HepG2 (cell line): ENCODE results near the gene GATAD2B. TPM values are rescaled to one million over a fixed set of nuclear protein-coding genes. Genes with fewer than 3 reads are reported as not detected.

ENCODE experiments used
- ATAC-seq: fragments of 200-7000 bp; cut with Tn5 transposase; 3 replicates; pipeline ENCODE4 v1.9.1; 2020; ENCODE audit warnings: mild to moderate bottlenecking, moderate library complexity
- BruUV-seq: library from RNA; stranded (reverse); fragments of 400-500 nt; replicated peaks from 2 replicates; lab custom pipeline; 2021; lab: Mats Ljungman, UMichigan
- CTCF ChIA-PET: fragments of 300-600 bp; formaldehyde crosslinking; extraction: SDS; loops from one replicate; lab custom pipeline; 2021; ENCODE audit warnings: low total read pairs, inconsistent platforms, low intra/inter-chr PET ratio; lab: Yijun Ruan, JAX
- POLR2A ChIA-PET: fragments of 350-600 bp; sonication (Branson Sonifier 250); formaldehyde crosslinking; loops from one replicate; lab custom pipeline; 2020; ENCODE audit warnings: antibody characterized with exemption, inconsistent platforms; lab: Yijun Ruan, JAX
- DNase-seq: peaks from one replicate; pipeline ENCODE4 v3.0.0-alpha.2; 2015; ENCODE audit warnings: low spot score
- FAIRE-seq: peaks from 3 replicates; lab custom pipeline; 2011; peaks lifted over from hg19 to GRCh38; lab: Jason Lieb, UNC
- H2AFZ ChIP-seq: one replicate; pipeline ENCODE4 v1.6.1; 2011; ENCODE audit warnings: low read length, inconsistent platforms
- H3K27ac ChIP-seq: fragments of 300-600 bp; 3 replicates; pipeline ENCODE4 v1.8.0; 2011; ENCODE audit warnings: mixed run types, mild to moderate bottlenecking, mixed read lengths, low read length, inconsistent platforms; ENCODE audit not compliant: insufficient read depth; ENCODE audit errors: extremely low read length
- H3K27me3 ChIP-seq, 2 experiments: fragments of 200-600 bp in 1 of 2; 2 replicates in 1 of 2; 3 replicates in 1 of 2; pipeline versions ENCODE4 v1.6.0 to v1.8.0; 2011; ENCODE audit warnings: low read length in 2 of 2, mild to moderate bottlenecking in 2 of 2, moderate library complexity in 2 of 2, inconsistent platforms in 1 of 2; ENCODE audit not compliant: insufficient read depth in 2 of 2, control insufficient read depth in 1 of 2
- H3K36me3 ChIP-seq, 2 experiments: fragments of 200-600 bp in 1 of 2; replicated peaks in 1 of 2; 2 replicates in 1 of 2; 3 replicates in 1 of 2; pipeline versions ENCODE4 v1.5.1 to v1.8.0; 2011; ENCODE audit warnings: low read length in 2 of 2, inconsistent platforms in 1 of 2; ENCODE audit not compliant: insufficient read depth in 2 of 2, control insufficient read depth in 1 of 2
- H3K4me1 ChIP-seq: 2 replicates; pipeline ENCODE4 v1.5.1; 2012; ENCODE audit warnings: low read length, inconsistent platforms; ENCODE audit not compliant: insufficient read depth
- H3K4me2 ChIP-seq: 2 replicates; pipeline ENCODE4 v1.6.0; 2011; ENCODE audit warnings: low read depth, low read length, inconsistent platforms
- H3K4me3 ChIP-seq, 3 experiments: fragments of 200-600 bp in 1 of 3; sonication (generic), shearing (Covaris generic) in 1 of 3; replicated peaks in 1 of 3; 2 replicates each; pipeline ENCODE4 v1.5.1; 2011 to 2016; ENCODE audit warnings: low read length in 3 of 3, inconsistent platforms in 2 of 3, low read depth in 2 of 3, mild to moderate bottlenecking in 2 of 3, control low read depth in 1 of 3, mixed read lengths in 1 of 3; ENCODE audit not compliant: insufficient read depth in 1 of 3
- H3K79me2 ChIP-seq: one replicate; pipeline ENCODE4 v1.6.1; 2011; ENCODE audit warnings: low read length, inconsistent platforms; ENCODE audit not compliant: insufficient read depth
- H3K9ac ChIP-seq: 2 replicates; pipeline ENCODE4 v1.6.0; 2011; ENCODE audit warnings: mild to moderate bottlenecking, low read depth, low read length, inconsistent platforms; ENCODE audit not compliant: insufficient read depth
- H3K9me3 ChIP-seq: 2 replicates; pipeline ENCODE4 v1.5.1; 2012; ENCODE audit warnings: mild to moderate bottlenecking, low read length
- H4K20me1 ChIP-seq: 2 replicates; pipeline ENCODE4 v1.6.0; 2011; ENCODE audit warnings: inconsistent platforms, mild to moderate bottlenecking, low read length, moderate library complexity; ENCODE audit not compliant: insufficient read depth
- ATRX ChIP-seq: sonication (generic); formaldehyde crosslinking; IDR thresholded peaks from 2 replicates; pipeline ENCODE4 v1.4.0; 2020; ENCODE audit warnings: missing genetic modification reagents, borderline replicate concordance
- ELF3 ChIP-seq: IDR thresholded peaks from 2 replicates; pipeline ENCODE4 v1.6.1; 2016; ENCODE audit warnings: missing genetic modification reagents, missing compliant biosample characterization
- FOXC1 ChIP-seq: sonication (generic); formaldehyde crosslinking; IDR thresholded peaks from 2 replicates; pipeline ENCODE4 v1.8.0; 2022; ENCODE audit warnings: mild to moderate bottlenecking, missing genetic modification reagents, borderline replicate concordance
- MEIS2 ChIP-seq: sonication (generic); formaldehyde crosslinking; IDR thresholded peaks from 2 replicates; pipeline ENCODE4 v1.9.0; 2021; ENCODE audit warnings: mild to moderate bottlenecking, missing genetic modification reagents
- NFATC3 ChIP-seq: sonication (generic); formaldehyde crosslinking; IDR thresholded peaks from 2 replicates; pipeline ENCODE4 v1.5.1; 2020; ENCODE audit warnings: mild to moderate bottlenecking, missing genetic modification reagents
- SYNCRIP ChIP-seq: fragments of 200-400 bp; formaldehyde crosslinking; IDR thresholded peaks from 2 replicates; pipeline ENCODE4 v1.6.1; 2018; ENCODE audit warnings: mild to moderate bottlenecking, low read depth, low read length; ENCODE audit not compliant: insufficient read depth
- TP53 ChIP-seq: sonication (generic); formaldehyde crosslinking; conservative IDR thresholded peaks from 2 replicates; pipeline ENCODE4 v1.4.0; 2020; ENCODE audit warnings: missing genetic modification reagents
- ZNF18 ChIP-seq: sonication (generic); formaldehyde crosslinking; IDR thresholded peaks from 2 replicates; pipeline ENCODE4 v1.8.0; 2022; ENCODE audit warnings: mild to moderate bottlenecking, missing genetic modification reagents; ENCODE audit not compliant: insufficient replicate concordance
- ZNF296 ChIP-seq: sonication (generic); formaldehyde crosslinking; conservative IDR thresholded peaks from 2 replicates; pipeline ENCODE4 v1.5.0; 2020; ENCODE audit warnings: mild to moderate bottlenecking, missing genetic modification reagents
- ZNF451 ChIP-seq: sonication (generic); formaldehyde crosslinking; IDR thresholded peaks from 2 replicates; pipeline ENCODE4 v1.5.0; 2020; ENCODE audit warnings: mild to moderate bottlenecking, missing genetic modification reagents
- ZNF644 ChIP-seq: IDR thresholded peaks from 2 replicates; pipeline ENCODE4 v1.6.1; 2016; ENCODE audit warnings: low read depth
- ZNF7 ChIP-seq: IDR thresholded peaks from 2 replicates; pipeline ENCODE4 v1.6.1; 2016; ENCODE audit warnings: missing biosample characterization, missing genetic modification reagents
- WGBS: methylation state at CpG from one replicate; pipeline ENCODE4 v1.1.6; 2017; ENCODE audit warnings: low lambda C conversion rate; 5-methylcytosine and 5-hydroxymethylcytosine counted together
- in situ Hi-C: cut with HindIII; loops from 2 replicates; pipeline ENCODE4 v1.10.0; 2017; ENCODE audit warnings: low pct_unique_long_range_greater_than_20kb; ENCODE audit not compliant: extremely low pct_ligation_motif_present
- intact Hi-C: fragments of 100-400 bp; cut with micrococcal nuclease; formaldehyde crosslinking; loops from one replicate; pipeline ENCODE4 v1.10.0; 2022; ENCODE audit not compliant: unreplicated experiment
- polyA plus RNA-seq, 8 experiments: library from polyadenylated mRNA; depleted of rRNA in 3 of 8; stranded (reverse) in 7 of 8; unstranded in 1 of 8; fragments of >200 nt; fragmentation: Illumina TruSeq in 4 of 8; extraction: Trizol in 4 of 8; gene quantifications; 2 replicates each; pipeline versions ENCODE4 v1.2.1 to v1.2.3, GENCODE V29; 2011 to 2016; ENCODE audit warnings: low read depth in 4 of 8, missing spikeins in 1 of 8, mixed read lengths in 1 of 8; ENCODE audit not compliant: insufficient read depth in 1 of 8
- total RNA-seq, 5 experiments: library from RNA; depleted of rRNA; stranded (reverse); fragments of >200 nt; fragmentation: Illumina TruSeq; extraction: Trizol; gene quantifications; 2 replicates each; pipeline ENCODE4 v1.2.3, GENCODE V29; 2016; ENCODE audit warnings: low read depth in 1 of 5
- TF ChIP-seq, protein P1 (sequence below): sonication (generic); formaldehyde crosslinking; IDR thresholded peaks from 2 replicates; pipeline ENCODE4 v1.5.0; 2020; ENCODE audit warnings: mild to moderate bottlenecking, missing genetic modification reagents

GATAD2B gene
- total and polyA plus RNA-seq, 2 of the 13 experiments (the other 11 are each of a cell fraction or from before 2014, with no cell fraction given) = 3.2 to 5.2 TPM

DNA sequence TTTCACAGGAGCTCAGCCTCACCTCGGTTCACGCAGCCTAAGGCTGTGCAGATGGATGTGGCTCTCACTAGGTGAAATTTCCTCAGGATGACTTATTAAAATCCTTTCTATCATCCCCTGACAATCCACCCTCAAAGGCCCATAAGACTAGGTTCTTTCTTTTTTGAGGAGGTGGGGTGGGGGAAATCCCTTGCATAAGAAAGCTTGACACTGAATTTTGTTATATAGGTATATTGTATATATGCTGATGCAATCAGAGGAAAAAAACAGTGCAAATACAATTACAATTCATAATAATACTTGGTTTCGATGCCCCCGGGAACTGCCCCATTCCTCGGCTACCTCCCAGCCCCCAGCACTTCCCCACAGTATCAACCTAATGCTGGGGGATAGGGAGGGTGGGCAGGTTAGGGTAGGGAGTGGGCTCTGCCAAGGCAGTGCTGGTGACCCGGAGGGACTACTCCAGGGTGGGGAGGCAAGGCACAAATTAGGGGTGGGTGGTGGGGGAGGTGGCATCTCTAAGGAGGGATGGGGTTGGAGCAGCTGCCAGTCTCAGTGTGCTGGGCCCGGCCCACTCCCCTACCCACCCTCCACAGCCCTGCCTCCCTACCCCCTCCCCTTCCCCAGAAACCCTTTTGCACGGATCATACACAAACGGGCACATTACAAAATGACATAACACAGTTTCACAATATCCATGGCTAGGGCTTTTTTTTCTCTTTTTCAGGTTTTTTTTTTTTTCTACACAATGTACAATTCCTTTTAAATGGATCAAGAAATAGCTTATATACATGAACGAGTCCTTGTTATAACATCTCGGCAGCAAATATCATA lies 116.7 kb downstream of the GATAD2B start:
- POLR2A ChIA-PET = no interaction called here
- WGBS = 88% methylated on average over 11 of the region's 11 CpGs
- ATAC-seq (no peak), DNase-seq (no peak), FAIRE-seq (no peak)
- Histone ChIP-seq H3K27me3 (no peaks in the 10 kb centered on the region), H2AFZ (no peak overlapping the region), H3K27ac (no peak overlapping the region), H3K4me1 (no peaks in the 10 kb centered on the region), H3K36me3 (peaks cover 2 to 26% of the 10 kb centered on the region in 2 experiments; a peak in 3 of 5 replicates), H3K9me3 (no peaks in the 10 kb centered on the region), H3K79me2 (no peaks in the 10 kb centered on the region), H4K20me1 (no peaks in the 10 kb centered on the region), H3K9ac (no peak overlapping the region), H3K4me2 (no peak overlapping the region), H3K4me3 (no peak overlapping the region)
- in situ Hi-C loops = no loop called here
- CTCF ChIA-PET = no interaction called here
- TF ChIP-seq ZNF644 (CRISPR knock-in tag) (no peak), SYNCRIP (no peak), ZNF296 (CRISPR knock-in tag) (no peak), MEIS2 (CRISPR knock-in tag) (no peak), ZNF7 (CRISPR knock-in tag) (no peak), ZNF18 (no peak), TP53 (CRISPR knock-in tag) (no peak), ELF3 (no peak), ZNF451 (no peak), ATRX (no peak), FOXC1 (CRISPR knock-in tag) (no peak), NFATC3 (CRISPR knock-in tag) (no peak)
- TF ChIP-seq, protein P1, sequence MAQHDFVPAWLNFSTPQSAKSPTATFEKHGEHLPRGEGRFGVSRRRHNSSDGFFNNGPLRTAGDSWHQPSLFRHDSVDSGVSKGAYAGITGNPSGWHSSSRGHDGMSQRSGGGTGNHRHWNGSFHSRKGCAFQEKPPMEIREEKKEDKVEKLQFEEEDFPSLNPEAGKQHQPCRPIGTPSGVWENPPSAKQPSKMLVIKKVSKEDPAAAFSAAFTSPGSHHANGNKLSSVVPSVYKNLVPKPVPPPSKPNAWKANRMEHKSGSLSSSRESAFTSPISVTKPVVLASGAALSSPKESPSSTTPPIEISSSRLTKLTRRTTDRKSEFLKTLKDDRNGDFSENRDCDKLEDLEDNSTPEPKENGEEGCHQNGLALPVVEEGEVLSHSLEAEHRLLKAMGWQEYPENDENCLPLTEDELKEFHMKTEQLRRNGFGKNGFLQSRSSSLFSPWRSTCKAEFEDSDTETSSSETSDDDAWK (CRISPR knock-in tag) = no peak
- no TSS peak for BruUV-seq
- intact Hi-C loops = no loop called here
